Heart left ventricle (tissue), 13 donors: ENCODE data around the gene RNF130.

Source experiments
- POLR2A ChIP-seq, 2 donors: fragments of 450-650 bp; IDR thresholded peaks; one replicate each; pipeline ENCODE4 v1.6.1; 2017; ENCODE audit warnings: antibody characterized with exemption in 2 of 2, mild to moderate bottlenecking in 2 of 2, moderate library complexity in 2 of 2
- TF ChIP-seq, protein P1 (sequence below), 12 donors: fragments of 200-600 bp; sonication (generic) in 4 of 12; IDR thresholded peaks; one replicate each; pipeline versions ENCODE4 v1.5.0 to v1.8.0; 2018 to 2022; ENCODE audit warnings: antibody characterized with exemption in 12 of 12, mild to moderate bottlenecking in 5 of 12
- donor health status: ischemic (EF 13 %, LVEDD 7.1; RV severe dilation, severe dysfunction).
- donor health status: DM: no; HTN: yes; CAD: no.
- donor health status: DM: no; HTN: no; CAD: no.
- donor health status: ischemic (EF 25% LVEDD 6.9; RV normal size, moderate dysfunction).
- donor health status: ischemic (EF 25% LVEDD 5.7; RV mildly dilated, moderate dysfunction).
- donor health status: ischemic (EF 35%, LVEDD 5.7; RV mildly dilated, moderate dysfunction).
- donor health status: nonischemic (EF 11% LVEDD 7.7; RV severe dilation, severe dysfunction).
- donor health status: DM: yes; HTN: yes; CAD: no.
- donor health status: PGD.
- donor health status: ischemic (EF 29% LVEDD 5.4; RV normal size, mild dysfunction).
- donor health status: nonischemic (EF 23%, LVEDD 6.1; RV moderate dilation, normal function).

DNA sequence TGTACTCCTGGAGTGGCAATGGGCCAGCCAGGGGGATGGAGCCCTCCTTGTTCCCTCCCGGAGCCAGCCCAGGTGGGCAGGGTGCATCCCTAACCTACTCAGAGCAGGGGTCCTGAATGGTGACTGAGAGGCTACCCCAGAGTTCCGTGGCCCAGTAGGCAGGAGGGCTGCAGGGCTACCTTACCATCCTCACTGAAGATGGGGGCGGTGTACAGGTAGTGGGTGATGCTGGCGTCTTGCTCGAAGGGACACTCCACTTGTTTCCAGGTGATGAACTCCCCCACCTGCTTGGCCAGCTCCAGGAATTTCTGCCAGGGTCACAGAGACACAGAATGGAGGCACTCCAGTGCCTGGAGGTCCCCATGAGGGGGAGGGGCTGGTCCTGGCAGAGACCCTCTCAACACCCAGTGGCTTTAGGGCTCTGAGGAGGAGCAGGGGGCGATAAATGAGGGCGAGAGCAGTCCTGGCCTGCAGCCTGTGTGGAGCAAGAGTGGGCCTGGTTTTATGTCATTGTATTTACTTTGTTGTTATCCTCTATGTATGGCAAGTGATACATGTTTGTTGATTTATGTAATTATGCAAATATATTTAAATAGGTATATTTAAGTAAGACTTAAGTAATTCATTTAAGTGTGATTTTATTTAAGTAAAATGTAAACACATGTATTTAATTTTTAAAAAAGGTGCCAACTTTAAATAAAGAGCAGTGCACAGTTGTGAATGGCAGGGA, 39.9 kb upstream of the RNF130 start:
- TF ChIP-seq, protein P1, sequence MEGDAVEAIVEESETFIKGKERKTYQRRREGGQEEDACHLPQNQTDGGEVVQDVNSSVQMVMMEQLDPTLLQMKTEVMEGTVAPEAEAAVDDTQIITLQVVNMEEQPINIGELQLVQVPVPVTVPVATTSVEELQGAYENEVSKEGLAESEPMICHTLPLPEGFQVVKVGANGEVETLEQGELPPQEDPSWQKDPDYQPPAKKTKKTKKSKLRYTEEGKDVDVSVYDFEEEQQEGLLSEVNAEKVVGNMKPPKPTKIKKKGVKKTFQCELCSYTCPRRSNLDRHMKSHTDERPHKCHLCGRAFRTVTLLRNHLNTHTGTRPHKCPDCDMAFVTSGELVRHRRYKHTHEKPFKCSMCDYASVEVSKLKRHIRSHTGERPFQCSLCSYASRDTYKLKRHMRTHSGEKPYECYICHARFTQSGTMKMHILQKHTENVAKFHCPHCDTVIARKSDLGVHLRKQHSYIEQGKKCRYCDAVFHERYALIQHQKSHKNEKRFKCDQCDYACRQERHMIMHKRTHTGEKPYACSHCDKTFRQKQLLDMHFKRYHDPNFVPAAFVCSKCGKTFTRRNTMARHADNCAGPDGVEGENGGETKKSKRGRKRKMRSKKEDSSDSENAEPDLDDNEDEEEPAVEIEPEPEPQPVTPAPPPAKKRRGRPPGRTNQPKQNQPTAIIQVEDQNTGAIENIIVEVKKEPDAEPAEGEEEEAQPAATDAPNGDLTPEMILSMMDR (IDR thresholded peaks at IDR 0.05), result no peak
- TF ChIP-seq POLR2A (IDR thresholded peaks at IDR 0.05), result no peak
